Immature natural killer cell (primary cell): ENCODE results near the gene SMIM13. TPM values are rescaled to one million over a fixed set of nuclear protein-coding genes. Genes with fewer than 3 reads are reported as not detected.

ENCODE experiments used
- DNase-seq, 3 donors: peaks; one replicate each; pipeline ENCODE4 v3.0.0; 2022; ENCODE audit warnings: mixed read lengths in 1 of 3
- H3K27ac Mint-ChIP-seq, 6 donors: one replicate each; pipeline ENCODE4 v1.8.0; 2020; ENCODE audit warnings: mixed read lengths in 6 of 6, mild to moderate bottlenecking in 5 of 6, inconsistent platforms in 4 of 6, moderate library complexity in 3 of 6
- H3K27me3 Mint-ChIP-seq, 3 donors: one replicate each; pipeline ENCODE4 v1.8.0; 2020 to 2021; ENCODE audit warnings: low read depth in 3 of 3, mild to moderate bottlenecking in 3 of 3, mixed read lengths in 3 of 3, moderate library complexity in 3 of 3, inconsistent platforms in 1 of 3
- H3K36me3 Mint-ChIP-seq, 3 donors: one replicate each; pipeline ENCODE4 v1.8.0; 2020; ENCODE audit warnings: mixed read lengths in 3 of 3, inconsistent platforms in 2 of 3, mild to moderate bottlenecking in 2 of 3
- H3K4me1 Mint-ChIP-seq, 2 donors: one replicate each; pipeline ENCODE4 v1.8.0; 2020; ENCODE audit warnings: inconsistent platforms in 2 of 2, mild to moderate bottlenecking in 2 of 2, mixed read lengths in 2 of 2, moderate library complexity in 1 of 2
- H3K4me3 Mint-ChIP-seq, 5 donors: one replicate each; pipeline ENCODE4 v1.8.0; 2020; ENCODE audit warnings: mild to moderate bottlenecking in 5 of 5, mixed read lengths in 5 of 5, inconsistent platforms in 3 of 5, moderate library complexity in 3 of 5
- H3K9me3 Mint-ChIP-seq, 6 donors: one replicate each; pipeline ENCODE4 v1.8.0; 2020; ENCODE audit warnings: mild to moderate bottlenecking in 6 of 6, mixed read lengths in 6 of 6, inconsistent platforms in 4 of 6, moderate library complexity in 3 of 6
- polyA plus RNA-seq, 3 donors: library from polyadenylated mRNA; unstranded; fragments of 300-500 nt; fragmentation: Illumina TruSeq; gene quantifications; one replicate each; pipeline ENCODE4 v1.2.3, GENCODE V29; 2021

The SMIM13 gene
- polyA plus RNA-seq, 3 donors from 2014 or later: 2.7 to 4.6 (median 4.0) TPM

DNA sequence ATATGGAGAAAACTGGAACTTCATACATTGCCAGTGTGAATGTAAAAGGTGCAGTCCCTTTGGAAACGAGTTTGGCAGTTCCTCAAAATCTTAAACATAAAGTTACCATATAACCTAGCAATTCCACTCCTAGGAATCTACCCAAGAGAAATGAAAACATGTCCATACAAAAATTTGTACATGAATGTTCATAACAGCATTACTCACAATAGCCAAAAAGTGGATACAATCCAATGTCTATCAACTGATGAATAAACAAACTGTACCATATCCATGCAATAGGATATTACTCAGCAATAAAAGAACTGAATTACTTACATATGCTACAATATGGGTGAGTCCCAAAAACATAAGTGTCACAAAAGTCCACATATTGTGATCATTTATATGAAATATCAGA, 66.6 kb downstream of the SMIM13 start:
- Mint-ChIP-seq H3K4me1 (peaks cover 3 to 12% of the 10 kb centered on the region in 2 donors), H3K9me3 (peaks cover 0 to 1% (median 0%) of the 10 kb centered on the region in 6 donors), H3K36me3 (peaks cover 0 to 4% (median 4%) of the 10 kb centered on the region in 3 donors), H3K27ac (no peak overlapping the region), H3K27me3 (peaks cover 0 to 10% (median 1%) of the 10 kb centered on the region in 3 donors), H3K4me3 (no peak overlapping the region)
- no peak for DNase-seq

DNA sequence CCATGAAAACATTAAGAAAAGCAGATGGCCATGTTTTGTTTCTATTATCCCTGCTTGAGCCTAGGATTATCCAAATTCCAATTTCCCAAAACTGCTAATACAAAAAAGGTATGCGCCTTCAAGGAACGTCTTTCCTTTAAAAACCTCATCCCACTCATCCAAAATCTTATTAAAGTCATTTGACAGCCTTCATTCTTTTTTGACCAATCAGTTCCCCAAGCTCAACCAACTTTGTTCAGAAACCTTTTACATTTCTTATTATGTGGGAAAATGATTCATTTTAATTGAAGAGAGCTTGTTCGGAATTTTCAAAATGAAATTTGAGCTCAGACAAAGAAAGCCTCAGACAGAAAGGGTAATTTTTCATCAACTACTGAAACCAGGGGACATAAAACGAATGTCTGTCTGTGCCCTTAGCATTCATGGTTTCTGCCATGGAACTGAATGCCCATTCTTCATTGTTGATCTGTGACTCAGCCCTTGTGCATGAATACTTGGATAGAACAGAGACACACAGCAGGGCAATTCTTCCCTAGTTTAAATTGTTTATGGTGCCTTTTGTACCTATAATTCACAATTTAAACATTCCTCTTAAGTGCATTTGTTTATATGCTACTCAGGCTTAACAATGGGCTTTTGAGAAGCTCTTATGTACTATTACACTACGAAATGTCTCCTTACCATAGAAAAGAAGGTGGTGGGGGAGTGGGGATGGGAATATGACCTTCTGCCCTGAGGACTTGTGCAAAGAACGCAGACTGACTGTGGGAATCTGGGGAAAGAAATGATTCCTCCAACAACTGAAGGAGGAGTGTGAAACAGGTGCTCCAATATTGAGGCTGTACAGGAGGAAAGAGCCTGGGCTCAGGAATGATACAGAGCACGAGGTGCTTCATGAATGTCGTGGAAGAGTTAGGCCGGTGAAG, 67.7 kb downstream of the SMIM13 start:
- Mint-ChIP-seq H3K27me3 (peaks cover 0 to 4% (median 1%) of the 10 kb centered on the region in 3 donors), H3K27ac (no peak overlapping the region), H3K36me3 (peaks cover 0 to 3% (median 0%) of the 10 kb centered on the region in 3 donors)

DNA sequence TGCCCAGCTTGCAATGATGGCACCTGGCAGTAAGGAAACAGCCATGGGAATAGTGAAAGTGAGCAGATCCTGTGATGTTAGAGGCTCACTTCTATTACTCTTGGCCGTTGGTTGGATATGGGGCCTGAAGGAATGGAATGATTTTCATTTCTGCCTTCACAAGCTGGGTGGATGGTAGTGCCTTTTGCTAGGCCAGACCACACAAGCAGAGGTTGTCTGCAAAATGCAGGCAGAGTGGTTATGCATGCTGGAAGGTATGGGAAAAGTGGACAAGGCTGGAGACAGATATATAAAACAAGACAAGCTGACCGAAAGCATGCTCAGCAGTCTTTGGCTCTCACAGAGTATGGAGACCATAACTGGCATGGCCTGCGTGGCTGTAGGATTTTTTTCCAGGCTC, 68.6 kb downstream of the SMIM13 start:
- Mint-ChIP-seq H3K4me1 (peaks cover 6 to 15% of the 10 kb centered on the region in 2 donors), H3K27ac (no peak overlapping the region), H3K27me3 (peaks cover 0 to 3% (median 1%) of the 10 kb centered on the region in 3 donors), H3K4me3 (no peak overlapping the region), H3K36me3 (peaks cover 0 to 3% (median 0%) of the 10 kb centered on the region in 3 donors), H3K9me3 (no peaks in the 10 kb centered on the region)
- DNase-seq: no peak

More for the DNA sequence above, 67.7 kb downstream of the SMIM13 start:
- Mint-ChIP-seq H3K4me3 (no peak overlapping the region), H3K9me3 (no peaks in the 10 kb centered on the region), H3K4me1 (peaks cover 6 to 15% of the 10 kb centered on the region in 2 donors)
- DNase-seq: no peak

DNA sequence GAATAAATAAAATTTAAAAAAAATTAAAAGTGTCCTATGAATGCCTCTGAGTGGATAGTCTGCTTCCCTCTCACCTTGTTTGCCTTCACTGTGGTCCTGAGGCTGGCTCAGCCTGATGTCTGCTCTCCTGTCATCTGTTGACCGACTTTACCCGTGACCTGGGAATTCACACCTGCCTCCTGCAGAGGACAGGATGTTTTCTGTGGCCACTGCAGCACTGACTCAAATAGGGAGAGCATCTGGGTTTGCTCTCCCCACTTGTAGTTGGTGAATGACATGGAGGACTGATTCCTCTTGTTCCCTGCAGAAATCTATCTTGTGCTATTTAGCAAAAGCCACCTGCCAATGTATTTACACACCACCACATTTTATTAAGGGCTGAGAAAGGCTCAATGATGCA, 70.3 kb downstream of the SMIM13 start:
- H3K27ac Mint-ChIP-seq: peak overlapping the region in 2 of 6 donors; percentile 44 to 69
- DNase-seq: no peak
- H3K27me3 Mint-ChIP-seq: peaks cover 0 to 3% (median 1%) of the 10 kb centered on the region in 3 donors
- peaks cover 0 to 3% (median 0%) of the 10 kb centered on the region in 3 donors for H3K36me3 Mint-ChIP-seq
- no peaks in the 10 kb centered on the region for H3K9me3 Mint-ChIP-seq
- H3K4me3 Mint-ChIP-seq: no peak overlapping the region
- peaks cover 6 to 15% of the 10 kb centered on the region in 2 donors for H3K4me1 Mint-ChIP-seq

DNA sequence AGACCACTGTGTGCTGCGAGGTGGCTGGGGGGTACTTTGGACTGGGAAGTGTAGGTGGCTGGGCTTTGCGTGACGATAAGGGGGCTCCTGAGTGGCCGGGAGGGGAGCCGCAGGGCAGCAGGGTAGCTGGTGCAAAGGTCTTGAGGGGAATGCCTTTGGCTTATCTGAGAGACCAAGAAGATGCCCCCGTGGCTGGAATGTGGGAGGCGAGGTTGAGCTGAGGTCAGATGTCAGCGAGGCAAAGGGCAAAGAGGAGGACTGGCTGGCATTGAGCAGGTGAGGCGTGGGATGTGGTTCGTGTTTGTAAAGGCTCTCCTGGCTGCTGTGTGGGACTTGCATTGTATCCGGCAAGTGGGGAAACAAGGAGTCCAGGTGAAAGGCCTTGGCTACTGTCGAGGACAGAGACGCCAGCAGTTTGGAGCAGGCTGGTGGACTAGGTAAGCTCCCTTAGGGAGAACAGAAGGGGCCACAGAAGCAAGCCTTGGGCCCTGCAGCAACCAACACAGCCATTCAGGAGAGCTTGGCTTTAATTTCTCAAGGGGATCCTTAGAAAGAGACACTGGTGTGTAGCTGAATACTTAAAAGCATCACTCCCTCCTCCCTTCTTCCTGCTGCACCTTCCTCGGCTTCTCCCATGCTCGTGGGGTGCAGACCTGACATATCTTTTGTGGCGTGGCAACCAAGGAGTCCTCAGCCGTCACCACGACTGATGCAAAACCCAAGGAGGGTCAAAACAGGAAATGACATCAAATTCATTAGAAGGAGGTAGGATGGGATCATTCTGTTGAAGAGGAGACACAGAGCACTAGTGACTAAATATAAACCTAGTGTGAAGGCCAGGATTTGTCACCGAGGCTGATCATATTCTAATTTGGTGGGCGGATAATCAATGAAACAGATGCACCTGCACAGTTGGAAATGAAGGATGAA, 71.3 kb downstream of the SMIM13 start:
- Mint-ChIP-seq H3K4me1 (peaks cover 6 to 15% of the 10 kb centered on the region in 2 donors), H3K27ac (no peak overlapping the region), H3K36me3 (peaks cover 0 to 3% (median 0%) of the 10 kb centered on the region in 3 donors), H3K27me3 (peaks cover 0 to 5% (median 1%) of the 10 kb centered on the region in 3 donors), H3K4me3 (no peak overlapping the region), H3K9me3 (no peaks in the 10 kb centered on the region)
- no peak for DNase-seq

DNA sequence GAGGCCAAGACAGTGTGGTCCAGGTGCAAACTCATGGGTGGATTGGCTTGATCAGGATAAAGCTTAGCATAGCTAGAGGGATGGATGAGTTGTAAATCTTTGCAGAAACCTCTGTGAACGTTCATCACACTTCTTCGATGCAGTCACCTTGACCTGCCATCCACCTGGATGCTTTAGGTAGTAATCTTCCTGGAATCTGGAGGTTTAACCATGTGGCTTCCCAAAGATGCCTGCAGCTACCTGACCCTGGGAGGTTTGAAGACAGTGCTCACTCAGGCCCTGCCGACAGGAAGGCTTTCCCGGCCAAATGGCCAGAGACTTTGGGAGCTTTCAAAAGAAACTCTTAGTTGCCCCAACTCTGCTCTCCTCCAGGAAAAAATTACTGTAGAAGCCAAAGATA, 73.3 kb downstream of the SMIM13 start:
- peaks cover 10 to 19% of the 10 kb centered on the region in 2 donors for H3K4me1 Mint-ChIP-seq
- no peak overlapping the region for H3K4me3 Mint-ChIP-seq
- peaks cover 0 to 4% (median 1%) of the 10 kb centered on the region in 3 donors for H3K27me3 Mint-ChIP-seq
- H3K36me3 Mint-ChIP-seq: peaks cover 0 to 3% (median 0%) of the 10 kb centered on the region in 3 donors
- no peaks in the 10 kb centered on the region for H3K9me3 Mint-ChIP-seq
- H3K27ac Mint-ChIP-seq: no peak overlapping the region
- DNase-seq: no peak

DNA sequence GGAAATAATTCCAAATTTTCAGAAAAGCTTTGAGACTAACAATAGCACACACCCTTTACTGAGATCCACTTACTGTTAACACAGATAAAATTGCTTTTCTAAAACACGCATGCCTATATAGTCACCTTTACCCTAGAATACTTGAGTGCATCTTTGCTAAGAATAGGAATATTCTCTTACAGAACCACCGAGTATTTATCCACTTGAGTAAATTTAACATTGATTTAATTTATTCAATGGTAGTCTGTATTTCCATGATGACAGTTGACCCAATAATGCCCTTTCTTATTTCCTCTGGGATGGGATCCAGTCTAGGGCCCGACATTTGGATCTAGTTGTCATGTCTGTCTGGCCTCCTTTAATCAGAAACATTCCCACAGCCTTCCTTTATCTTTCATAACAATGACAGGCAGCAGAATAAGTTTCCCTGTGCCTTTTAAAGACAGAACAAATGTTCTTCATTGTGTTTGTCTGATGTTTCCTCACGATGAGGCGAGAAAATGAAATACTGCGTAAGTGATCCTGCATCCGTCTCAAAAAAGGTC, 74.5 kb downstream of the SMIM13 start:
- Mint-ChIP-seq H3K36me3 (peaks cover 0 to 3% (median 0%) of the 10 kb centered on the region in 3 donors), H3K4me3 (no peak overlapping the region), H3K27ac (no peak overlapping the region), H3K27me3 (peaks cover 0 to 4% (median 2%) of the 10 kb centered on the region in 3 donors), H3K9me3 (no peaks in the 10 kb centered on the region), H3K4me1 (peaks cover 22 to 30% of the 10 kb centered on the region in 2 donors)
- no peak for DNase-seq

DNA sequence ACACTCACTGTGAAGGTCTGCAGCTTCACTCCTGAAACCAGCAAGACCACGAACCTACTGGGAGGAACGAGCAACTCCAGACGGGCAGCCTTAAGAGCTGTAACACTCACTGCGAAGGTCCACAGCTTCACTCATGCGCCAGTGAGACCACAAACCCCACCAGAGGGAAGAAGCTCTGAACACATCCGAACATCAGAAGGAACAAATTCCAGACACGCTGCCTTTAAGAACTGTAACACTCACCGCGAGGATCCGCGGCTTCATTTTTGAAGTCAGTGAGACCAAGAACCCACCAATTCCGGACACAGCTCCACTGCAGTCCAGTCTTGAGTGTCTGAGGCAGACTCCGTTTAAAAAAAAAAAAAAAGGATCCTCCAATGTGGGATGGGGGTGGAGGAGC, 78.3 kb downstream of the SMIM13 start:
- Mint-ChIP-seq H3K27ac (no peak overlapping the region), H3K4me3 (peak overlapping the region in 4 of 5 donors; percentile 67 to 78 (median 69)), H3K27me3 (peaks cover 0 to 4% (median 2%) of the 10 kb centered on the region in 3 donors), H3K9me3 (no peaks in the 10 kb centered on the region), H3K36me3 (no peaks in the 10 kb centered on the region), H3K4me1 (peaks cover 18 to 20% of the 10 kb centered on the region in 2 donors)
- no peak for DNase-seq

DNA sequence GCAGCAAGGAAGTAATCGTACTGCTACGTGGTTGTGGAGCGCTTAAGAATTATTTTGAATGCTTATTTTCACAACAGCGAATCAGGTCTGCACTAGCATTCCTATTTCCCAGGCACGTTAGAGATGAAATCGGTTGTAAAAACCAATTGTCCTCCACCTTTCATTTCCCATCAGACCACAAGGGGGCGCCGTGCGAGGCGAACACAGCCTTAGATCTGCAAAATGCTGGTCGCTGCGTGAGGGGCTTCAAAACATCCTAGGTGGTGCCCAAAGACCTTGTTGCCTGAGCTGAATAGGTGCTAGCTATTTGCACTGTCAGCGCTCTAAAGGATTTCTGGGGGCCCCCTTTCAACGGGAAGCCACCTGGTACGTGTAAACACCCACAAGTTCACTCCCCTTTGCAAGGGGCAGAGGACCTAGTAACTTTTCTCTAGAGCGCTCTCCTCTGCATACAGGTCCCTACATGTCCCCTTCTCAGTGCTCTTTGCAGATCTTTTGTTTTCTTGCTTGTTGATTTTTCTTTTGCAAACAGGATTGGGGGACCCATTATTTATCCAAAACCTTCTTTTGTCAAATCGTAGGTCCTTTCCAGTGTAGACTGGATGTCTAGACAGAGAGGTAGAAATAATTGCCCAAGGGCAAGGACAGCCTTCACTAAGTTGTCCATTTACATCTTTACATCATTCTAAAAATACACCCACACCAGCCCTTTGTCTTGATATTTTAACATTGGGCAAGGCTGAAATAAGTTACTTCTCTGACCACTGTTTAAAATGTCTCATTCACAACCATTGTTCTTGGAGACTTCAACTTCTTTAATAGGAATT, 79.1 kb downstream of the SMIM13 start:
- Mint-ChIP-seq H3K36me3 (no peaks in the 10 kb centered on the region), H3K27me3 (peaks cover 0 to 4% (median 2%) of the 10 kb centered on the region in 3 donors), H3K27ac (peak overlapping the region in 2 of 6 donors; percentile 58 to 83), H3K4me3 (peak overlapping the region; percentile 64 to 78 (median 67)), H3K9me3 (no peaks in the 10 kb centered on the region), H3K4me1 (peaks cover 18 to 20% of the 10 kb centered on the region in 2 donors)
- peak; percentile 63 to 70 (median 66) for DNase-seq

DNA sequence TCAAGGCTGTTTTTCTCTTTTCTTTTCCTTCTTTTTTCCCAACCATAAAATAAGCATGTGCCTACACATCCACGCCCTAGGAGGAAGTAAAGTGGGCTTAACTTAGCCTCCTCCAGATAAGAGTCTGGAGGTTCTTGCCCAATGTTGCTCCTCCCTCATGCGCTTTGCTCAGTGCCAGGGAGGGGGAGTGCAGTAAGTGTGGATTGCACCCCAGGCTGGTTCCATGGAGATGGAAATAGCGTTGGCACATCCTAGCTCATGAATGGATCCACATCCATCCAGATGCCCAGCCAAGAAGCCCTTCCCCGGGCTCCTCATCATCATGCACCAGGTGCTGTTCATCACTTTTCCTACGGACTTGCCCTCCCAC, 80.6 kb downstream of the SMIM13 start:
- DNase-seq: no peak
- Mint-ChIP-seq H3K36me3 (no peaks in the 10 kb centered on the region), H3K27ac (peak overlapping the region in 1 of 6 donors; percentile 82), H3K9me3 (no peaks in the 10 kb centered on the region), H3K27me3 (peaks cover 0 to 4% (median 2%) of the 10 kb centered on the region in 3 donors), H3K4me1 (peaks cover 18 to 20% of the 10 kb centered on the region in 2 donors), H3K4me3 (no peak overlapping the region)

DNA sequence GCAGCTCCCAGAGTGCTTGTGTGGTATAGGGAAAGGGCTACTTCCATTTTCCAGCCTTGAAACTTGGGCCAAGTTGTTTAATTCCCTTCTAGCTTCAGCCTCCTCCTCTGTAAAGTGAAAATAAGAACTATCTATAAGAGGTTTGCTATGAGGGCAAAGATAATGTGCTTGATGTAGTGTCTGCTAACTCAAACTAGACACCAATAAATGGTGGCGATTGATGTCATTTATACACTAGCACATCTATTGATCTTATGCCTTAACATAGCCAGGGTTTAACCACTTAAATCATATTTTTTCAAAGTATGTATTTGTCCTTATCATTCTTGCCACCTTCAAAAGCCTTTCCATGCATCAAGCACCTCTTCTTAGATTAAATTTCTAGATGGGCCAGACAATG, 83.6 kb downstream of the SMIM13 start:
- Mint-ChIP-seq H3K27ac (no peak overlapping the region), H3K4me1 (peaks cover 13 to 14% of the 10 kb centered on the region in 2 donors), H3K4me3 (no peak overlapping the region), H3K27me3 (peaks cover 0 to 2% (median 0%) of the 10 kb centered on the region in 3 donors), H3K36me3 (peaks cover 6 to 10% (median 8%) of the 10 kb centered on the region in 3 donors), H3K9me3 (no peaks in the 10 kb centered on the region)
- no peak for DNase-seq

DNA sequence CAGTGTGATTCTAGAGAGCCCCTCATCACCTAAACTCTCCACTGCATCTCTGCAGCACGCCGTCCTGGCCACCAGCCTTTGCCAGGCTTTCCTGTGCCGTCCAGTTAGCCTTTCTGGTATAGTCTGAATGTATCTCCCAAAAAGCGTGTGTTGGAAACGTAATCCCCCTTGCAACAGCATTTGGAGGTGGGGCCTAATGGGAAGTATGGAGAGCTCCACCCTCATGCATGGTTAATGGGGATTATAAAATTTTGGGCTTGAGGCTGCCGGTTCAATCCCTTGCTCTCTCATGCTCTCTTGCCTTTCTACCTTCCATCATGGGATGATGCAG, 85.4 kb downstream of the SMIM13 start:
- Mint-ChIP-seq H3K27ac (peak overlapping the region in 2 of 6 donors; percentile 3 to 66), H3K9me3 (no peaks in the 10 kb centered on the region), H3K4me1 (peaks cover 2 to 10% of the 10 kb centered on the region in 2 donors), H3K27me3 (no peaks in the 10 kb centered on the region), H3K36me3 (peaks cover 18 to 23% (median 21%) of the 10 kb centered on the region in 3 donors), H3K4me3 (no peak overlapping the region)
- DNase-seq: no peak
